OCI-LY1 (cell line): ENCODE measurements around the gene VPS25.
A peak's percentile ranks its signal among the peaks of the same experiment; 100 is the strongest.

Experiments used
- H2AFZ ChIP-seq: fragments of 200-600 bp; sonication (generic), shearing (Covaris generic); 2 replicates; pipeline ENCODE4 v1.6.0; 2014; ENCODE audit warnings: antibody characterized with exemption, mild to moderate bottlenecking, low read length
- H3F3A ChIP-seq: fragments of 200-600 bp; sonication (generic), shearing (Covaris generic); 2 replicates; pipeline ENCODE4 v1.6.0; 2014; ENCODE audit warnings: mild to moderate bottlenecking, antibody characterized with exemption, low read length, moderate library complexity; ENCODE audit not compliant: insufficient read depth
- H3K27ac ChIP-seq: fragments of 200-600 bp; sonication (generic); 2 replicates; pipeline ENCODE4 v1.5.1; 2014; ENCODE audit warnings: low read length, mixed run types, mild to moderate bottlenecking, low read depth; ENCODE audit not compliant: poor library complexity, severe bottlenecking
- H3K27me3 ChIP-seq: fragments of 200-600 bp; sonication (generic); 2 replicates; pipeline ENCODE4 v1.6.0; 2014; ENCODE audit warnings: antibody characterized with exemption, mild to moderate bottlenecking, low read length, moderate library complexity; ENCODE audit not compliant: insufficient read depth
- H3K36me3 ChIP-seq: fragments of 200-600 bp; sonication (generic); 2 replicates; pipeline ENCODE4 v1.6.1; 2014; ENCODE audit warnings: mild to moderate bottlenecking, antibody characterized with exemption, low read length, moderate library complexity, mixed read lengths; ENCODE audit not compliant: insufficient read depth
- H3K4me1 ChIP-seq: fragments of 200-600 bp; sonication (generic); 2 replicates; pipeline ENCODE4 v1.5.1; 2014; ENCODE audit warnings: mild to moderate bottlenecking, low read length, moderate library complexity; ENCODE audit not compliant: insufficient read depth, severe bottlenecking
- H3K4me2 ChIP-seq: fragments of 200-600 bp; sonication (generic), shearing (Covaris generic); 2 replicates; pipeline ENCODE4 v1.6.1; 2014; ENCODE audit warnings: low read length
- H3K4me3 ChIP-seq: fragments of 200-600 bp; sonication (generic); 2 replicates; pipeline ENCODE4 v1.5.1; 2014; ENCODE audit warnings: low read length, low read depth, mild to moderate bottlenecking, mixed read lengths; ENCODE audit not compliant: poor library complexity, severe bottlenecking
- H3K79me2 ChIP-seq: fragments of 200-600 bp; shearing (Covaris generic); 2 replicates; pipeline ENCODE4 v1.6.1; 2016; ENCODE audit warnings: mixed run types, low read length, mixed read lengths; ENCODE audit not compliant: insufficient read depth
- H3K9ac ChIP-seq: fragments of 200-600 bp; sonication (generic), shearing (Covaris generic); 2 replicates; pipeline ENCODE4 v1.6.1; 2014; ENCODE audit warnings: mild to moderate bottlenecking, low read length, mixed read lengths
- H3K9me2 ChIP-seq: fragments of 200-600 bp; sonication (generic), shearing (Covaris generic); 2 replicates; pipeline ENCODE4 v1.6.1; 2014; ENCODE audit warnings: low read depth, mild to moderate bottlenecking, low read length, mixed read lengths
- H3K9me3 ChIP-seq: fragments of 200-600 bp; shearing (Covaris generic); 2 replicates; pipeline ENCODE4 v1.6.1; 2014; ENCODE audit warnings: low read length, mixed read lengths
- H4K20me1 ChIP-seq: fragments of 200-600 bp; sonication (generic), shearing (Covaris generic); 2 replicates; pipeline ENCODE4 v1.6.0; 2016; ENCODE audit warnings: mild to moderate bottlenecking, low read length; ENCODE audit not compliant: insufficient read depth
- CTCF ChIP-seq: fragments of 200-600 bp; sonication (generic), shearing (Covaris generic); IDR thresholded peaks from 2 replicates; pipeline ENCODE4 v1.5.1; 2017; ENCODE audit warnings: mild to moderate bottlenecking, antibody characterized with exemption, low read length, moderate library complexity, mixed read lengths
- EZH2 ChIP-seq: fragments of 200-600 bp; sonication (generic), shearing (Covaris generic); IDR thresholded peaks from 2 replicates; pipeline ENCODE4 v1.8.0; 2017; ENCODE audit warnings: borderline replicate concordance, mixed run types, mild to moderate bottlenecking, antibody characterized with exemption, low read length, moderate library complexity, mixed read lengths

VPS25 gene

GRCh38 chr17:42773290-42774035, at the start of gene VPS25:
TSS of gene VPS25 (plus strand) at chr17:42773449. CDS start at chr17:42773476, 27 bp downstream.
- no peaks in the 10 kb centered on the region for H3K27me3 ChIP-seq
- H4K20me1 ChIP-seq: no peaks in the 10 kb centered on the region
- H3K9me3 ChIP-seq: no peaks in the 10 kb centered on the region
- no peak within 1 kb of the TSS for H3K27ac ChIP-seq
- H3K36me3 ChIP-seq: peaks cover 30% of the 10 kb centered on the region
- peak within 1 kb of the TSS; percentile 68 for H3K4me2 ChIP-seq
- H3K9ac ChIP-seq: peak within 1 kb of the TSS; percentile 95
- no peaks in the 10 kb centered on the region for H3F3A ChIP-seq
- peaks cover 15% of the 10 kb centered on the region for H3K4me1 ChIP-seq
- TF ChIP-seq CTCF (peak; percentile 16; the same call in 1 of the 2 replicates), EZH2 (no peak)
- no peaks in the 10 kb centered on the region for H3K79me2 ChIP-seq
- H3K4me3 ChIP-seq: peak within 1 kb of the TSS; percentile 96
- H2AFZ ChIP-seq: peak within 1 kb of the TSS; percentile 98
- no peaks in the 10 kb centered on the region for H3K9me2 ChIP-seq

GRCh38 chr17:42723636-42724035, 49.6 kb upstream of the VPS25 start:
- Histone ChIP-seq H4K20me1 (no peaks in the 10 kb centered on the region), H3K9me2 (no peaks in the 10 kb centered on the region), H3K79me2 (no peaks in the 10 kb centered on the region), H2AFZ (no peak overlapping the region), H3K4me2 (no peak overlapping the region), H3F3A (no peaks in the 10 kb centered on the region), H3K36me3 (peaks cover 67% of the 10 kb centered on the region), H3K9ac (no peak overlapping the region), H3K4me3 (no peak overlapping the region), H3K4me1 (no peaks in the 10 kb centered on the region), H3K27ac (no peak overlapping the region), H3K27me3 (no peaks in the 10 kb centered on the region), H3K9me3 (no peaks in the 10 kb centered on the region)
- no peak for TF ChIP-seq EZH2
- TF ChIP-seq CTCF: no peak

GRCh38 chr17:42725143-42725542, 48.1 kb upstream of the VPS25 start:
- H3K79me2 ChIP-seq: no peaks in the 10 kb centered on the region
- peaks cover 67% of the 10 kb centered on the region for H3K36me3 ChIP-seq
- TF ChIP-seq EZH2: no peak
- no peak for TF ChIP-seq CTCF
- no peaks in the 10 kb centered on the region for H3K27me3 ChIP-seq
- no peaks in the 10 kb centered on the region for H3F3A ChIP-seq
- H4K20me1 ChIP-seq: no peaks in the 10 kb centered on the region
- no peak overlapping the region for H2AFZ ChIP-seq
- H3K4me2 ChIP-seq: no peak overlapping the region
- H3K4me1 ChIP-seq: no peaks in the 10 kb centered on the region
- no peaks in the 10 kb centered on the region for H3K9me3 ChIP-seq
- H3K4me3 ChIP-seq: no peak overlapping the region
- H3K27ac ChIP-seq: no peak overlapping the region
- H3K9me2 ChIP-seq: no peaks in the 10 kb centered on the region
- H3K9ac ChIP-seq: no peak overlapping the region
